Nucleus accumbens (tissue), 56 donors: ENCODE data around the gene EVX2.

Experiments used
- DNase-seq, 56 donors: peaks; one replicate each; lab custom pipeline; 2025; lab: John Stamatoyannopoulos, UW

EVX2 gene

DNA sequence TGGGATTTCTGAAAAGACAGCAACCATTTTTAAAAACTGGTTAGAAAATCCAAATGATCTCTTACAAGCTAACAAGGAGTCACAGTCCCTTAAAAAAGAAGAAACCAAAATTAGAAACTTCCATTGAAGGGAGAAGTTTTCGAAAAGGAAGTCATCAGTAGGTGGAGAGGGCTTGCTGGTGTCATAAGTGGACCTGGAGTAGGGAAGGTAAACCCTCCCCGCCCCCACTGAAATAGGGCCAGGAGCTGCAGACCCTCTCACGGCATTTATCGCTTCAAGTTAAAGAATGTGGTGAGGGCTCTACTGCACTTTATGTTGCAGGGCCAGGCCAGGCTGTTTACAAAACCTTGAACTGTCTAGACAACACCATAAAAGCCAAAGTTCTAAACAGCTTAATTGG is 26.2 kb upstream of the EVX2 start:
- DNase-seq, result no peak

DNA sequence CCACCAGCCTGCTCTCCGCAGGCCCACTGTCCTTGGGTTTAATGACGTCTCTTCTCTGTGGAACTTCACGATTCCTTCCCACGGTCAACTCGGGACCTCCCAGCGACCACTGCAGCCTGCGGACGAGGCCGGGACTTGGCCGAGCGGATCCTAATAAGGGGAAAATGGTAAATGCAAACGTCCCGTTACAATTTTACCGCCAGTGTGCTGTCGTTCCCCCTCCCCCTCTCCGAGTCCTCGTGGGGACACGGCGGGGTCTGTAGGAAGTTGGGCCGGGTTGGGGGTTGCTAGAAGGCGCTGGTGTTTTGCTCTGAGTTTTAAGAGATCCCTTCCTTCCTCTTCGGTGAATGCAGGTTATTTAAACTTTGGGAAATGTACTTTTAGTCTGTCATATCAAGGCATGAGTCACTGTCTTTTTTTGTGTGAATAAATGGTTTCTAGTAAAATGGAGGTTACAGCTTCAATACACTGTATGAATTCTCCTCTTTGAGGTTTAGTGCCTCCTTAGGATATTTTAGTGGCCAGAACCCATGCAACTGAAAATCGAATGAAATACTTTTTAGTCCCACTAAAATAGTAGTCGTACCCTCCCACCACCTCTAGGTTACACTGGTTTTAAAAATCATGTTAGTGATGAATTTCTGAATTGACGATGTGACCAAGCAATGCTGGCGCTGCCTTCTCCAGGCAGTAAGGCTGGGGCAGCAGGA is 25.6 kb upstream of the EVX2 start:
- no peak for DNase-seq

DNA sequence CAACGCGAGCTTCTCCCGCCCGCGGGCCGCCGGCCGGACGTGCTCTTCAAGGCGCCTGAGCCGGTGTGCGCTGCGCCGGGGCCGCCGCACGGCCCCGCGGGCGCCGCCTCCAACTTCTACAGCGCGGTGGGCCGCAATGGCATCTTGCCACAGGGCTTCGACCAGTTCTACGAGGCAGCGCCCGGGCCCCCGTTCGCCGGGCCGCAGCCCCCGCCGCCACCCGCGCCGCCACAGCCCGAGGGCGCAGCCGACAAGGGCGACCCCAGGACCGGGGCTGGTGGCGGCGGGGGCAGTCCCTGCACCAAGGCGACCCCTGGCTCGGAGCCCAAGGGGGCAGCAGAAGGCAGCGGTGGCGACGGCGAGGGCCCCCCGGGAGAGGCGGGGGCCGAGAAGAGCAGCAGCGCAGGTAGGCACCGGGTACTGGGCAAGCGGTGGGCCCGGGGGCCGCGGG is 24.0 kb upstream of the EVX2 start:
- no peak for DNase-seq

DNA sequence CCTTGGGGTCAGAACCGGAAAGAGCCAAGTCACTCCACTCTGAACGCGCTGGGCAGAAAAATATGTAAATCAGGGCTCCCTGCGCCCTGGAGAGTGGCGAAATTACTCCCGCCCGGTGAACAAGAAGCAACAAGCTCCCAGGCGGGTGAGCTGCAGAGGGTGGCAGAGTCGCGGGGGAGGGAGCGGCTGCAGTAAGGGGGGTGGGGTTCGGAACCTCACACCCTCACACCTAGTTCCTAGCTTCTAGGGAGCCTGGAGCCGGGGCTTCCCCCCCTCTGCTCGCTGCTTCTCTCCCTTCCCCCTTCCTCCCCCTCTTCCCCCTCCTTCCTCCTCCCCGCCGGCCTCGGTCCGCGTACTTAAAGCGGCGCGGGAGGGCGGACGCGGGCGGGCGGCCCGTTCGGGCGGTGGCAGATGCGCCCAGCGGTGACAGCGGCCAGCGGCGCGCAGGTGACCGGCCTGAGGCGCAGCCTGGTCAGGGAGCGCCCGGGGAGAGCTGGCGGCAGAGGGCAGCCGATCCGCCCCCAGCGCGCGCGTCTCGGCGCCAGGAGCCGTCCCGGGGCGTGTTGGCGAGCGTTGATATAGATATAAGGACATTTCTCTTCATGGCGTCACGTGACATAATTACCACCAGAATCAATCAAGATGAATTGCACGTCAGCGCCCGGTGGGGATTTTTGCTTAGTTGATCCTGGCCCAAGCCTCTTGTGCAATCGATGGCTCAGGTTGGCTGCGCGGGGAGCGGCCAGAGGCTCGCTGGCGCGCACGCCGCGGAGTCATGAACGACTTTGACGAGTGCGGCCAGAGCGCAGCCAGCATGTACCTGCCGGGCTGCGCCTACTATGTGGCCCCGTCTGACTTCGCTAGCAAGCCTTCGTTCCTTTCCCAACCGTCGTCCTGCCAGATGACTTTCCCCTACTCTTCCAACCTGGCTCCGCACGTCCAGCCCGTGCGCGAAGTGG is 23.1 kb upstream of the EVX2 start, which contains the start of gene HOXD11:
Gene HOXD11 (plus strand): TSS at position 700 of the 959 bp plus-strand sequence. CDS start 76 bp downstream, at position 776.
- no peak for DNase-seq

DNA sequence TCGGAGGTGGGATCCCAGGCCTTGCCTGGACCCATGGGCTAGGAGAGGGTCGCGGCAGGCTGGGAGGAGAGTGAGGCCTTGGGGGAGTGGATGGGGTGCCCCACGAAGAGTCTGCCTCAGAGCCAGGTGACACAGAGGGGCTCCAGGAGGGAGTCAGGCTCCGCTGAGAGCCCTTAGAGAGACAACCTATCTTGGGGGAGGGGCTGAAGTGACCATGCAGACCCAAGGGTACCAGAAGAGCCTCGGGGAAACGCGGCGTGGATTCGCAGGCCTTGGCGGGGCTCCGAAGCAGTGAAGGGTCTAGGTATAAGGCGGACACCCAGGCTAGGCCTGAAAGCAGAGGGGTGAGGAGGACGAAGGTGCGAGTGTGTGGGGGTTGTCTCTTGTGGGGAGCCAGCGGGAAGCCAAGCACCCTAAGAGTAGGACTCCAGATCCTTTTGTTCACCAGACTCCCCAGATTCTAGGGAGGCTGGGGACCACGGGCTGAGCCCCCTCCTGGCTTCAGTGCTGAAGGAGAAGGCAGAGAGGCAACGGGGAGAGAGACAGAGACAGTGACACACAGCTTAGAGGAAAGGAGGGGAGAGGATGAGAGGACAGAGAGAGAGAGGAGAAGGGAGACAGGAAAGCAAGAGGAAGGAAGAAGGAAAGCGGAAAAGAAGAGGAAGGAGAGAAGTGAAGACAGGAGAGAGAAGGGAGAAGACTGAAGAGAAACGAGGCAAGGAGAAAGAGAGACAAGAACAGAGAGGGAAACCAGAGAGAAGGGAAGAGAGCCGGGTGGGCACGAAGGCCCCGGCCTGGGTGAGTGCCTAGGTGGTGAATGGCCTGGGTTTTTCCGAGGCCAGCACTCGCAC is 22.2 kb upstream of the EVX2 start:
- no peak for DNase-seq

DNA sequence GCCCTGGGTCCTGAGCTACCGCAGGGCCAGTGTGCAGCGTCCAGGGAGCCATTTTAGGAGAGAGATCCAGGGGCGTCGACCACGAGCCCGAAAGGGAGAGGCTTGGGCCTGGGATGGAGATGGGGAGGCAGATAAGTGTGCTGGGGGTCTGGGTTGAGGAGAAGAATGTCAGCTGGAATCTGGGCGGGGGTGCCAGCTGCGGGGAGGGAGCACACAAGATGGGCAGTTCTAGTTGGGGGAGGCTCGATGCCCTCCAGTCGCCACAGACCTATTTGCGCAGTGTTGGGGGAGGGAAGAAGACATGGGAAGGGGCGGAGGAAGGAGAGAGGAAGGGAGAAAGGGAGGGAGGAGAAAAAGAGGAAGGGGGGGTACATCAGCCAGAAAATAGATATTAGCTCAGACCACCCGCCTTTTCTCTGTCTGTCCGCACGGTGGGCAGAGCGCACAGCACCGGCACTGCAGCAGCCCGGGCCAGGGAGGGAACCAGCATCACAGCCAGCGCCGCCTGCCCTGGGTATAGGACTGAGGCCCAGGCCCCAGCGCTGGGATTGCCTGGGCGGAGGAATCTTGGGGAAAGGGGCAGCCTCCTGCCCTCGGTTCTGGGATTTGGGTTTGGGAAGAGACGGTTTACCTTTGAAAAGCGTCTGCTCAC is 21.4 kb upstream of the EVX2 start:
- DNase-seq, result no peak

DNA sequence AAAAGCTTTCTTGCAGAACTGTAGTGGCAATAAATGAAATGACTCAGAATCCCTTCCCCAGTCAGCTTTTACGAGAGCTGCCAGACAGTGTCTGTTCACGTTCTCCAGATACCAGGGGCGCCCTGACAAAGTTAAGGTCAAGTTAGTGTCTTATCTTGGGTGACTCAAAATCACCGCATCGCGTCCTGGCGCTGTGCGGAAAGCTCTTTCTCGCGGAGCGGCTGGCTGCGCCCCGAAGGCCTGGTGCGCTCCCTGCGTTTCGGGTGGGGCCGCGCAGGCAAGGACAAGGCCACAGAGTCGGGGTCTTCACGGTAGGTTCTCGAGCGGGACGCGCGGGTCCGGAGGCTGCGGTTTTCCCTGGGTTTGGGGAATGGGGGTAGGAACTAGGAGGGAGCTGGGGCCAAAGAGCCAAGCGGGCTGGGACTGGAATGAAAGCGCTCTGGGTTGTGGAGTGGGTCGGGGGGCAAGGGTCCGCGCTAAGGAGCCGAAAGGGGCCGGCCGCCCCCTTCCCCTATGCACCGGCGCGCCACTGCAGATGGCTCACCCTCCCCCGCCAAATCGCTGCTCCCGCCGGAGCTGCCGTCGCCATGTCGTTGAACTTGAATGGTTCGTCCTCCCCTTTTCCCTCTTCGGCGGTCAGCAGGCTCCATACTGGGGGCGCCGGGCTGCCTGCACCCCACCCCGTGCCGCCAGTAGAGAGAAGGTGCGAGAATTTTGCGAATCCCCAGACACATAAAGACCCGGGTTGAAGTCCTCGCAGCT is 20.7 kb upstream of the EVX2 start:
- no peak for DNase-seq

DNA sequence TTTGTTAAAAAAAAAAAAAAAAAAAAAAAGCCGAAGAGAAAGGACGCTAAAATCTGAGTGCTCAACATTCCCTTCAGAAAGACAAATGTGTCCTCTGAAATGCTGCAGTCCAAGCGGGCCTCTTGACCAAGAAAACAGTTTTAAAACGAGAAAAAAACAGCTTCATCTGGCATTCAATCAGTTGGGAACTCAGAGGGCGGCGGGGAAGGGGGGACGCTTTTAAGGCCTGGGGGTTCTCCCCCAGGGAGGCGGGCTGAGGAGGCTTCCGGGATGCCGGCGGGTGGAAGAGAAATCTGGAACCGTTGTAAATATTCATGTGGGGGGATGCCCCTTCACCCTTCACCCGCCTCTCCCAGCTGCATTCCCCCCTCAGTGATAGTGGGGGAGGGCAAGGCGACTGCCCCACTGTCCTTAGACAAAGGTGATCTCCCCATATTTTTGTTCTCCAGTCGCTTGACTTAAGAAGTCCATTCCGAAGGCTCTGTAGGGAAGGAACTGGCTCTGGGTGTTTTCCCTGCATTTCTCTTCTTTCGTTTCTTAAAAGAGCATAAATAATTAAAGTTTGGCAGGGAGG is 20.1 kb upstream of the EVX2 start:
- DNase-seq, result no peak

DNA sequence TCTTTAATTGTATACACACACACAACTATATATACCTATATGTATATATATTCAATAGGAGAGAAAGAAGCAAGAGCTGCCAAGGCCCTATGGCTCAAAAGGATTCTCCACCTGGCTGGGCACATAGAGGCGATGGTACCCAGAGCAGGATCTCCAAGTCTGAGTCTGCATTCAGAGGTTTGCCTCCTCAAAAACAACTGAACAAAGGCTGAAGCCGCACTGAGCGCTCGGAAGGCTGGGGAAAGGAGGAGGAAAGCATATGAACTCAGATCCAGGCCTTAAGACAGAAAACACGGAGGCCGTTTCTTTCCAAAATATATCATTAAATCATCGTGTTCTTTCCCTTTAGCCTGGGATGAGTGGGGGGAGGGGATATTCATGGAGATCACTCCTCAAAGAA is 19.4 kb upstream of the EVX2 start:
- DNase-seq, result no peak

DNA sequence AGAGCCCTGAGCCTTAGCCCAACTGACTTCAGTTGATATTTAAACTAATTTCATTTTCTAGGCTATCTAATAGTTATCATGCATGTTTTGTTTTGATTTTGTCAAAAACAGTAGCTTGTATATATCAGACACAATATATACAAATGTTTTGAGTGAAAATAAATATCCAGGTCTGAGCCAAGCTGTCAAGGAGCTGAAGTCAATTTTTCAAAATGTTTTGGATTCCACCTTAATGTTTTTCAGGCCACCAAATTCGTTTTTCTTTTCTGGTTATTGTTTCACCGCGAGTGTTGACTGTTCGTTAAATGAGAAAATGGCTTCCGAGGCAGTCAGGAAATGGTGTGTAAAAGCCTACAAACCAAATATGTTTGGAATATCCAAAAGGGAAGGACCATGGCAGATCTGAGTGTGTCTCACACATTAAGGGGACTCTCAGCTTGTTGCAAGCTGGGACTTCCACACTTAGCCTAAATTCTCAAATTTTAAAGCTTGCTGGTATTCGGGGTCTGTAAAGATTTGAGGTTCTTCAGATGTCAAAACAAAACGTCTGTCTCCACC is 18.6 kb upstream of the EVX2 start:
- DNase-seq, result no peak

DNA sequence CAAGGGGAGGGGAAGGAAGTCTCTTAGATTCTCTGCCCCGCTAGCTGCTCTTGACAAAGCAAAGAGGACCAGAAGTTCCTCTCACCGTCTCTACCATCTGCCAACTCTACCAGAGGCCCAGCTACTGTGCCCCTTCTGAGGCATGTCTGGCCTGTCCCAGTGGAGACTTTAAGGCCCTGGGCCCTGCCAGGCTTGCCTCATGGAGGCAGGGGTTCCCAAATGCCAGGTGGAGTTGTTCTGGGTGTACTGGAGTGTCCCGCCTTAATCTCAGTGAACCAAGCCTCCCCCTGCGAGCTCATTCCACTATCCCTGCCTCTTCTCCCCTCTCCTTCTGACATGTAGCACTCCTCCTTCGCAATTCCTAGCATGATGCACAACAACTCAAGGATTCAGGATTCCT is 18.1 kb upstream of the EVX2 start:
- DNase-seq, result no peak

DNA sequence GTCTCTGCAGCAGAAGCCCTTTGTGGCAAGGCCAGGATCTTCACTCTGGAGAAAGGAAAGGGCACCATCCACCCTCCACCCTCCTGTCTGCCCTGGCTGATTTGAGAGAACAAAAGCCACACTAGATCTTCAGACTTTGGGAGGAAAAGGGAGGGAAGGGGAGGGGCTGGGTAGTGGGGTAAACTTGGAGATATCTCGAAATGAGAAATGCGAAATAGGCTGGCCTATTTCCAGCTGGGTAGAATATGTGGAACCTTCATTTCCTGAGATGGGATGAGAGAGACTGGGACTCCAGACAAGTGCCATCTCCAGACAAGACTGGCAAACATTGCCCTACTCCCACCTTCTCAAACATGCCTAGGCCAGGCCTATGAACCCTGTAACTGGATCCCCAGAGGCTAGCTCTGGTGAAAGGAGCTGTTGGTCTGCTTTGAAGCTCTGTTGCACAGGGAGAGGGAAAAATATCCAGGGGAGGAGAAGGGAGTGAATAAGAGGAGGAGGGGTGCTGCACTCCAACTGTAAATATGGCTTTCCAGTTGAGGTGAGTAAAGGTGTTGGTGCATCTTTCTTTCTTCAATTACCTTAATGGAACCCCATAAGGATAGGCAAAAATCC is 17.6 kb upstream of the EVX2 start:
- DNase-seq, result no peak

DNA sequence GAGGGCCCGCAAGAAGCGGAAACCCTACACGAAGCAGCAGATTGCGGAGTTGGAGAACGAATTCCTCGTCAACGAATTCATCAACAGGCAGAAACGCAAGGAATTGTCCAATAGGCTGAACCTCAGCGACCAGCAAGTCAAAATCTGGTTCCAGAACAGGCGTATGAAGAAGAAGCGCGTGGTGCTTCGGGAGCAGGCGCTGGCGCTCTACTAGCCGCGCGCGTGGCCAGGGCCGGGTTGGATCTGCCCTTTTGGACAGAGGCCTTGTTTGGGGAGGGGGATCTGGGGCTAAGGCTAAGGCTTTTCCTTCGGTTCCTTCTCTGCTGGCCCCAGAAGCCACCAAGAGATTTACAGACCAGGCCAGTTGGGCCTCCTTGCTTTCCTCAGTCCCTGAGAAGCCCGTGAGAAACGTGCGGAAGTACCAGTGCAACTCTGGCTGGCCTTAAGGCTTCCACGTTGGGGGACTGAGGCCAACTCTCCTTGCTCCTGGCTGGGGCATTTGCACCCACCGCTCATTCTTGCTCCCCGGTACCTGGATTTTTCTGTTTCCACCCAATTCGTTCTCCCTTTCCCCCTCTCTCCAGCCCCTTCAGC is 16.9 kb upstream of the EVX2 start:
- no peak for DNase-seq

DNA sequence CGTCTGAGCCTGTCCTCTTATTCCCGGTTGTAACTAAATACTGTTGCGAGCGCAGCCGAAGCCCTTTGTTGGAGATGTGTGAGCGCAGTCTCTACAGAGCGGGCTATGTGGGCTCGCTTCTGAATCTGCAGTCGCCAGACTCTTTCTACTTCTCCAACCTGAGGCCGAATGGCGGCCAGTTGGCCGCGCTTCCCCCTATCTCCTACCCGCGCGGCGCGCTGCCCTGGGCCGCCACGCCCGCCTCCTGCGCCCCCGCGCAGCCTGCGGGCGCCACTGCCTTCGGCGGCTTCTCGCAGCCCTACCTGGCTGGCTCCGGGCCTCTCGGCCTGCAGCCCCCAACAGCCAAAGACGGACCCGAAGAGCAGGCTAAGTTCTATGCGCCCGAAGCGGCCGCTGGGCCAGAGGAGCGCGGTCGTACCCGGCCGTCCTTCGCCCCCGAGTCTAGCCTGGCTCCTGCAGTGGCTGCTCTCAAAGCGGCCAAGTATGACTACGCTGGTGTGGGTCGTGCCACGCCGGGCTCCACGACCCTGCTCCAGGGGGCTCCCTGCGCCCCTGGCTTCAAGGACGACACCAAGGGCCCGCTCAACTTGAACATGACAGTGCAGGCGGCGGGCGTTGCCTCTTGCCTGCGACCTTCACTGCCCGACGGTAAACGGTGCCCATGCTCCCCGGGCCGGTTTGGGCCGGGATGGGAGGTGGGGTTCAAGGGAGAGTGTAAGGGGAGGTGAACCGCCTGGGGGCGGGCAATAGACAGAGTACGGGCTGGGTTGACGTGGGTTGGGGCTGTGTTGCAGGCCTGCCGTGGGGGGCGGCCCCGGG is 16.2 kb upstream of the EVX2 start, which contains the start of gene HOXD12:
Gene HOXD12 (plus strand): TSS at position 68 of the 819 bp plus-strand sequence. CDS start 7 bp downstream, at position 75.
- no peak for DNase-seq

DNA sequence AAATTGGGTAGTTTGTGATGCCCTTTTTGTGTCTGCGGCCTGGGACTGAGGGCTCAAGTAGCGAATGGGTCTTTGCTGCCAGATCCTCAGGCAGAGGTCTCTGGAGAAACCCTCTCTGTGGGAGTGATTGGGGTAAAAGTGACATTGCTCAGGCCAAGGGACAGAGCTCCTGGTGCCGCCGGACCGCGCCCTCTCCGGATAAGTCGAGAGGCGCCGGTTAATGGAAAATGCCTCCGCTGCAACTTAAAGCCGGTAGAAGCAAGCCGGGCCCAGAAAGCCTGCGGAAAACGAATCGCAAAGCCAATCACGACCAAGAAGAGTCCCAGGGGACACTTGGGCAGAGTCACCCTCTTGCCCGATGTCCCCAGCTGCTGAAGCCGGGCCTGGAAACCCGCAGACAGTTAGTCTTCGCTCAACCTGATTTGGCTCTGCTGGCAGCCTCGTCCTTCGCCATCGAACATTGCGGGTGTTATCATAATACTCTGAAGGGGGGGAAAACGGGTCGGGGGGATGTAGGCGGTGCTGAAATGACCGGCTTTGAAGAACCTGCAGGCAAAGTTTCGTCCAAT is 15.5 kb upstream of the EVX2 start:
- no peak for DNase-seq

DNA sequence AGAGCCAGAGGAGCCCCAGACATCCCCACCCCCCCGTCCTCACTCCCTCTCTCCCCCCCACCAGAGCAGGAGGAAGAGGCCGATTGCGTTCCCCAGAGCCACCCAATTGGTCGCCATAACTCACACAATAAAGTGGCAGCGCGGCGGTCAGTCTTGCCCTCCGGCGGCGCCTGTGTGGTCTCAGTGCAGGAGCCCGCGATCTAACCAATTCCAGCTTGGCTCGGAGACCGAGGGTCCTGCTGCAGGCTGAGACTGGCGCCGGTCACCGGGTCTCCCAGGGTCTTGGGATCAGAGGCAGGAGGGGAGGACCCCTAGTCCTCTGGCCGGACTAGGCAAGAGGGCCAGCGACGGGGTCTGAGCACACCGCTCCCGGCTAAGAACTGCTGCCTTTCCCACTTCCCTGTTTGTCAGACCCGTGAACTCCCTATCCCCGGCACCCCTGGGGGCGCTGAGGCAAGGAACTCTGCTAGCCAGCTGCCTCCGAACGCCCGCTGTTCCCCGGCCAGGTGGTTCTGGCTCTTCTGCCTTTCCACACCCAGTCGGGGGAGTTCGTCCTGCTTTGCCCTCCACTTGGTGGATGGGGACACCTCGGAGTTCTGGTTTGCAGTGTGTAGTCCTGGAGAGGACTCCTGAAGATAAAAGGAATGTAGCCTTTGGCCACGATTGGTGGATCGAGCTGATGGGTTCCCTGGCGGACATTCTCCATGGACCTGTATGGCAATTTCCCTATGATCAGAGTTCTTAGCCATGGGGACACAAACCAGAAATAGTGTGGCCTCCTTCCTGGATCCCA is 14.8 kb upstream of the EVX2 start:
- no peak for DNase-seq
